ENCODE data around the gene NDUFB3. TPM values are rescaled to one million over a fixed set of nuclear protein-coding genes. Genes with fewer than 3 reads are reported as not detected.

NDUFB3 gene
- total and polyA plus RNA-seq, 2 donors (not counting 3 experiments of a cell fraction or from before 2014, with no cell fraction given): 65.6 to 96.7 TPM

DNA sequence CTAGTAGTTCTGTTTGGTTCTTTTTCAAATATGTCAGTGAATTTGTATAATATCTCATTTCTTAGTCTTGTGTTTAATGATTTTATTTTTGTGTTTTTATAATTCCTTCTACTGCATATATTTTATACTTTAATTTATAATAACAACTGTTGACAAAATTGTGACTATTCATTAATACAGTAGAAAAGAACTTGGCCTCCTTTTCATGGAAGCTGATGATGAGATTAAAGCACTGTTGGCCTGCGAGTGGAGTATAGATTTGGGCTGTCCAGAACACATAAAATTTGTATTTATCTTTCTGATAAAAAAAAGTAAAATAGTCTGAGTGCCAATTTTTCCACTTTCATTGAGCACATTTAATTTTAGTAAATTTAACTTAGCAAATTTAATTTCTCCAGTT is 56.2 kb downstream of the NDUFB3 start:
- peaks cover 70% of the 10 kb centered on the region for H3K79me2 ChIP-seq (ENCODE audit: control insufficient read depth, insufficient read depth, low read length)
- intact Hi-C loops (cut with micrococcal nuclease): no loop called here
- H3K27ac ChIP-seq (ENCODE audit: insufficient read depth, low read depth, low read length): peak overlapping the region; percentile 99
- no peak for DNase-seq (ENCODE audit: low read depth, low spot score)
- peak overlapping the region; percentile 85 for H3K4me2 ChIP-seq (ENCODE audit: insufficient read depth, low read length)
- H3K9me1 ChIP-seq (replicated peaks; ENCODE audit: control insufficient read depth, extremely low read depth, insufficient read depth, low read length): no peaks in the 10 kb centered on the region
- dilution Hi-C loops (cut with MboI; ENCODE audit: extremely low pct_ligation_motif_present, low sequenced_read_pairs): no loop called here
- BruUV-seq (replicated peaks): no TSS peak
- FAIRE-seq: no peak
- TF ChIP-seq GATA2 (IDR thresholded peaks at IDR 0.05; ENCODE audit: insufficient read depth, insufficient read length, low read depth, low read length): no peak
- no peak for TF ChIP-seq JUN (IDR thresholded peaks at IDR 0.05; ENCODE audit: borderline replicate concordance, insufficient read depth, insufficient read length, low read depth)
- TF ChIP-seq CTCF (IDR thresholded peaks at IDR 0.05; ENCODE audit: extremely low read depth in 1 of 2, insufficient read depth in 1 of 2, low read depth in 1 of 2, low read length in 2 of 2): no peak
- TF ChIP-seq FOS (IDR thresholded peaks at IDR 0.05; ENCODE audit: borderline replicate concordance, insufficient read depth, low read length): no peak
- TF ChIP-seq EZH2 (IDR thresholded peaks at IDR 0.05; ENCODE audit: borderline replicate concordance, low read depth, low read length, severe bottlenecking): no peak
- TF ChIP-seq POLR2A (IDR thresholded peaks at IDR 0.05; ENCODE audit: low read depth, low read length): no peak
- TF ChIP-seq MAX (IDR thresholded peaks at IDR 0.05; ENCODE audit: insufficient read depth, insufficient read length): no peak
- no peak for TF ChIP-seq MYC (IDR thresholded peaks at IDR 0.05; ENCODE audit: low read depth, low read length)
- no peak for TF ChIP-seq POLR2AphosphoS5 (IDR thresholded peaks at IDR 0.05; ENCODE audit: insufficient read depth, low read depth, low read length)
- no peak overlapping the region for H2AFZ ChIP-seq (ENCODE audit: low read depth, low read length)
- no peaks in the 10 kb centered on the region for H3K27me3 ChIP-seq (ENCODE audit: control insufficient read depth in 2 of 2, insufficient read depth in 2 of 2, low read length in 2 of 2)
- peaks cover 0 to 3% of the 10 kb centered on the region in 2 experiments for H3K36me3 ChIP-seq (ENCODE audit: control insufficient read depth in 2 of 2, extremely low read depth in 1 of 2, insufficient read depth in 2 of 2, low read length in 2 of 2)
- H3K9ac ChIP-seq (replicated peaks; ENCODE audit: extremely low read depth, insufficient read depth, low read length): peak overlapping the region; percentile 80
- H3K4me3 ChIP-seq (replicated peaks in 1 of 3; ENCODE audit: insufficient read depth in 1 of 3, low read depth in 1 of 3, low read length in 3 of 3): peak overlapping the region in 1 of 3 experiments; percentile 54
- H3K9me3 ChIP-seq (replicated peaks; ENCODE audit: control insufficient read depth, insufficient read depth, low read length): no peaks in the 10 kb centered on the region
- peaks cover 84% of the 10 kb centered on the region for H3K4me1 ChIP-seq (ENCODE audit: control insufficient read depth, extremely low read depth, insufficient read depth, low read length)
- POLR2A ChIA-PET: interaction anchor here (0.7 to 0.9 kb wide), 2 partner anchors 10 to 30 kb away, joined by 3 to 4 read pairs; no protein-coding TSS in a partner anchor
- H4K20me1 ChIP-seq (replicated peaks; ENCODE audit: control insufficient read depth, extremely low read depth, insufficient read depth, low read length): no peaks in the 10 kb centered on the region
- CTCF ChIA-PET: interaction anchor here (0.7 to 1.3 kb wide), 2 partner anchors 10 to 23 kb away, joined by 3 to 6 read pairs; no protein-coding TSS in a partner anchor
